H1 (cell line): ENCODE results near the gene ZBED1. TPM values are rescaled to one million over a fixed set of nuclear protein-coding genes. Genes with fewer than 3 reads are reported as not detected.

Source experiments
- CTCF ChIA-PET: fragments of 300-600 bp; sonication (Branson Sonifier 250); formaldehyde crosslinking; loops from one replicate; lab custom pipeline; 2021; ENCODE audit not compliant: partially characterized antibody; lab: Charles Lee
- POLR2A ChIA-PET: fragments of 300-600 bp; sonication (Branson Sonifier 250); formaldehyde crosslinking; loops from one replicate; lab custom pipeline; 2021; ENCODE audit warnings: inconsistent platforms; ENCODE audit not compliant: partially characterized antibody; lab: Charles Lee
- DNase-seq, 2 experiments: peaks; one replicate each; pipeline versions ENCODE4 v3.0.0 to v3.0.0-alpha.2; 2010 to 2022; ENCODE audit warnings: low spot score in 2 of 2, low read depth in 1 of 2, mixed read lengths in 1 of 2
- FAIRE-seq: peaks from 2 replicates; lab custom pipeline; 2011; peaks lifted over from hg19 to GRCh38; lab: Jason Lieb, UNC
- H2AFZ ChIP-seq: 2 replicates; pipeline ENCODE4 v1.8.1; 2012; ENCODE audit warnings: low read length, inconsistent platforms
- H2AK5ac ChIP-seq: 2 replicates; pipeline ENCODE4 v1.6.1; 2013; ENCODE audit warnings: low read depth, low read length
- H2BK120ac ChIP-seq: replicated peaks from 2 replicates; pipeline ENCODE3; 2013; ENCODE audit warnings: low read depth, low read length, inconsistent platforms
- H2BK12ac ChIP-seq: 2 replicates; pipeline ENCODE4 v1.6.1; 2013; ENCODE audit warnings: low read depth, low read length
- H2BK15ac ChIP-seq: 2 replicates; pipeline ENCODE4 v1.6.1; 2013; ENCODE audit warnings: low read length
- H2BK20ac ChIP-seq: 2 replicates; pipeline ENCODE4 v1.6.1; 2013; ENCODE audit warnings: low read length
- H2BK5ac ChIP-seq: 2 replicates; pipeline ENCODE4 v1.6.1; 2013; ENCODE audit warnings: low read depth, low read length
- H3K14ac ChIP-seq: 2 replicates; pipeline ENCODE4 v1.6.1; 2013; ENCODE audit warnings: inconsistent platforms; ENCODE audit not compliant: insufficient read length
- H3K18ac ChIP-seq: 2 replicates; pipeline ENCODE4 v1.6.1; 2013; ENCODE audit warnings: low read length; ENCODE audit errors: extremely low read depth
- H3K23ac ChIP-seq: 2 replicates; pipeline ENCODE4 v1.6.1; 2013; ENCODE audit warnings: inconsistent platforms; ENCODE audit not compliant: insufficient read length
- H3K23me2 ChIP-seq: 2 replicates; pipeline ENCODE4 v1.6.1; 2013; ENCODE audit warnings: low read depth, low read length
- H3K27ac ChIP-seq: 2 replicates; pipeline ENCODE4 v1.6.1; 2011; ENCODE audit warnings: low read depth, low read length, inconsistent platforms
- H3K27me3 ChIP-seq, 4 experiments: replicated peaks in 1 of 4; 1 replicate in 1 of 4; 2 replicates in 3 of 4; pipeline versions ENCODE4 v1.6.1 to v1.8.1; 2011 to 2013; ENCODE audit warnings: low read length in 3 of 4, mild to moderate bottlenecking in 3 of 4, inconsistent platforms in 2 of 4, mixed read lengths in 2 of 4, moderate library complexity in 1 of 4; ENCODE audit not compliant: control insufficient read depth in 3 of 4, insufficient read depth in 3 of 4; ENCODE audit errors: extremely low read depth in 1 of 4
- H3K36me3 ChIP-seq, 4 experiments: 2 replicates each; pipeline versions ENCODE4 v1.6.1 to v1.8.1; 2011 to 2013; ENCODE audit warnings: mild to moderate bottlenecking in 4 of 4, low read length in 3 of 4, moderate library complexity in 2 of 4, control low read depth in 1 of 4, inconsistent platforms in 1 of 4; ENCODE audit not compliant: insufficient read depth in 4 of 4, control insufficient read depth in 2 of 4
- H3K4ac ChIP-seq: replicated peaks from 2 replicates; pipeline ENCODE3; 2013; ENCODE audit warnings: low read length, low read depth, mixed read lengths, inconsistent platforms; ENCODE audit not compliant: insufficient read length
- H3K4me1 ChIP-seq, 4 experiments: replicated peaks in 1 of 4; 1 replicate in 1 of 4; 2 replicates in 3 of 4; pipeline versions ENCODE4 v1.6.1 to v1.8.1; 2011 to 2013; ENCODE audit warnings: low read length in 3 of 4, inconsistent platforms in 2 of 4, mixed read lengths in 1 of 4; ENCODE audit not compliant: insufficient read depth in 4 of 4, control insufficient read depth in 3 of 4
- H3K4me2 ChIP-seq, 2 experiments: 2 replicates each; pipeline versions ENCODE4 v1.6.1 to v1.8.1; 2011 to 2013; ENCODE audit warnings: low read depth in 2 of 2, low read length in 2 of 2, control low read depth in 1 of 2, inconsistent platforms in 1 of 2, mild to moderate bottlenecking in 1 of 2; ENCODE audit not compliant: insufficient read depth in 1 of 2
- H3K4me3 ChIP-seq, 4 experiments: fragments of 200-600, 300-600 bp in 1 of 4; sonication (generic), shearing (Covaris generic), sonication (Bioruptor Twin) in 1 of 4; 2 replicates each; pipeline versions ENCODE4 v1.5.1 to v1.8.1; 2011 to 2016; ENCODE audit warnings: low read length in 4 of 4, low read depth in 3 of 4, control low read depth in 2 of 4, inconsistent platforms in 2 of 4, mild to moderate bottlenecking in 2 of 4, mixed read lengths in 1 of 4, moderate library complexity in 1 of 4; ENCODE audit not compliant: insufficient read depth in 2 of 4; ENCODE audit errors: extremely low read depth in 1 of 4
- H3K56ac ChIP-seq: replicated peaks from 2 replicates; pipeline ENCODE3; 2013; ENCODE audit warnings: low read depth, mild to moderate bottlenecking, mixed read lengths, low read length, inconsistent platforms; ENCODE audit not compliant: insufficient read length
- H3K79me1 ChIP-seq: 2 replicates; pipeline ENCODE4 v1.6.1; 2013; ENCODE audit warnings: low read depth, low read length, control low read depth
- H3K79me2 ChIP-seq, 2 experiments: 2 replicates each; pipeline versions ENCODE4 v1.6.1 to v1.8.1; 2012 to 2013; ENCODE audit warnings: low read length in 2 of 2, mild to moderate bottlenecking in 2 of 2, inconsistent platforms in 1 of 2; ENCODE audit not compliant: insufficient read depth in 2 of 2, control insufficient read depth in 1 of 2
- H3K9ac ChIP-seq, 4 experiments: replicated peaks in 1 of 4; 1 replicate in 1 of 4; 2 replicates in 3 of 4; pipeline versions ENCODE4 v1.6.1 to v1.8.1; 2011 to 2013; ENCODE audit warnings: low read depth in 3 of 4, low read length in 3 of 4, control low read depth in 2 of 4, mild to moderate bottlenecking in 2 of 4, moderate library complexity in 2 of 4, inconsistent platforms in 1 of 4; ENCODE audit errors: extremely low read depth in 1 of 4
- H3K9me3 ChIP-seq, 2 experiments: 2 replicates each; pipeline versions ENCODE4 v1.6.1 to v1.8.1; 2012 to 2013; ENCODE audit warnings: mild to moderate bottlenecking in 2 of 2, moderate library complexity in 2 of 2, control low read depth in 1 of 2, inconsistent platforms in 1 of 2, low read depth in 1 of 2, low read length in 1 of 2, mixed read lengths in 1 of 2; ENCODE audit not compliant: insufficient read depth in 2 of 2
- H4K20me1 ChIP-seq, 2 experiments: replicated peaks in 1 of 2; 2 replicates each; pipeline versions ENCODE3 to v1.8.1; 2011 to 2013; ENCODE audit warnings: inconsistent platforms in 2 of 2, low read length in 2 of 2, mild to moderate bottlenecking in 1 of 2; ENCODE audit not compliant: insufficient read depth in 2 of 2, control insufficient read depth in 1 of 2
- H4K5ac ChIP-seq: 2 replicates; pipeline ENCODE4 v1.6.1; 2013; ENCODE audit warnings: low read length, low read depth, mixed read lengths, inconsistent platforms; ENCODE audit not compliant: insufficient read length
- H4K8ac ChIP-seq: 2 replicates; pipeline ENCODE4 v1.8.0; 2013; ENCODE audit warnings: mild to moderate bottlenecking, moderate library complexity, low read length, inconsistent platforms; ENCODE audit not compliant: insufficient read depth; ENCODE audit errors: extremely low read depth
- H4K91ac ChIP-seq: replicated peaks from 2 replicates; pipeline ENCODE3; 2013; ENCODE audit warnings: low read length, mixed read lengths, inconsistent platforms; ENCODE audit not compliant: insufficient read length
- JUN ChIP-seq: IDR thresholded peaks from 2 replicates; pipeline ENCODE4 v1.6.1; 2011; ENCODE audit warnings: low read depth, mild to moderate bottlenecking, improper control_type of control experiment, low read length
- NANOG ChIP-seq: IDR thresholded peaks from 2 replicates; pipeline ENCODE4 v1.6.1; 2011; ENCODE audit warnings: low read length, low read depth, mild to moderate bottlenecking, inconsistent platforms; ENCODE audit not compliant: insufficient read depth, poor library complexity, severe bottlenecking
- WGBS, 2 experiments: shearing (Covaris generic) in 1 of 2; methylation state at CpG; one replicate each; pipeline versions ENCODE4 v1.1.6 to v1.1.7; 2013 to 2015; ENCODE audit warnings: low lambda C conversion rate in 2 of 2, mixed read lengths in 2 of 2, inconsistent platforms in 1 of 2, low coverage in 1 of 2, missing lambda C conversion rate in 1 of 2; ENCODE audit not compliant: insufficient replicate concordance in 2 of 2, insufficient coverage in 1 of 2, insufficient read length in 1 of 2; ENCODE audit errors: extremely low coverage in 1 of 2, missing lambda C conversion rate in 1 of 2; 5-methylcytosine and 5-hydroxymethylcytosine counted together
- polyA plus RNA-seq, 7 experiments: library from polyadenylated mRNA; depleted of rRNA in 3 of 7; stranded (reverse) in 5 of 7; unstranded in 2 of 7; fragments of >200 nt in 5 of 7; fragments of 200-250 nt in 2 of 7; gene quantifications; 1 replicate in 5 of 7; 2 replicates in 1 of 7; 4 replicates in 1 of 7; pipeline versions ENCODE4 v1.2.1 to v1.2.3, GENCODE V29; 2011 to 2013; ENCODE audit warnings: missing spikeins in 2 of 7, mixed read lengths in 2 of 7
- total RNA-seq: library from RNA; stranded (reverse); fragmentation: NEBNext Ultra II Directional; extraction: Animal tissue kit (Norgen Biotek cat#: 25700); gene quantifications from 2 replicates; pipeline ENCODE4 v1.2.1, GENCODE V29; 2021

ZBED1 gene
- total and polyA plus RNA-seq, 2 of the 8 experiments (the other 6 are each of a cell fraction or from before 2014, with no cell fraction given) = 28.5 to 45.8 TPM

DNA sequence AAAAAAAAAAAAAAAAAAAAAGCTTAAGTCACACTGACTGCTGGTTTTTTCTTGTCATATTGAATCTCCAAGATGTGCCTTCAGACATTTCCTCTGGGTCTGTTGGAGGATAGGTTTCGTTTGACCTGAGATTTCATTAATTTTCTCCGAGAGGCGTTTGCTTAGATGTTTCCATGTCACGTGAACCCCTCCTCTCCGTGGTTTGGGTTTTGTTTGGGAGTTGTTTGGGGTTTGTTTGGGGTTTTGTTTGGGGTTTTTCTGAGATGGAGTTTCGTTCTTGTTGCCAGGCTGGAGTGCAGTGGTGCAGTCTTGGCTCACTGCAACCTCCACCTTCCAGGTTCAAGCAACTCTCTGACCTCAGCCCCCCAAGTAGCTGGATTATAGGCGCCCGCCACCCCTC, 40.8 kb upstream of the ZBED1 start:
- Histone ChIP-seq H4K20me1 (no peaks in the 10 kb centered on the region), H2BK15ac (no peak overlapping the region), H3K18ac (no peak overlapping the region), H2BK5ac (no peak overlapping the region), H4K91ac (no peak overlapping the region), H4K5ac (no peak overlapping the region), H3K9ac (no peak overlapping the region), H3K4me3 (no peak overlapping the region), H3K79me2 (no peaks in the 10 kb centered on the region), H2BK120ac (no peak overlapping the region), H3K23ac (no peak overlapping the region), H3K14ac (no peak overlapping the region), H3K9me3 (peaks cover 11 to 12% of the 10 kb centered on the region in 2 experiments), H2AFZ (no peak overlapping the region), H4K8ac (no peak overlapping the region), H3K56ac (no peak overlapping the region), H3K36me3 (0 out of 8 replicates have a peak, but pooled peaks cover 0 to 4% (median 0%) of the 10 kb centered on the region in 4 experiments), H3K4ac (no peak overlapping the region), H3K4me2 (no peak overlapping the region), H3K27me3 (no peaks in the 10 kb centered on the region), H2BK12ac (no peak overlapping the region), H3K27ac (no peak overlapping the region), H3K79me1 (no peaks in the 10 kb centered on the region), H3K4me1 (peaks cover 0 to 4% (median 0%) of the 10 kb centered on the region in 4 experiments; a peak in 2 of 7 replicates), H2BK20ac (no peak overlapping the region; the same call in 1 of the 2 replicates), H2AK5ac (no peak overlapping the region), H3K23me2 (no peaks in the 10 kb centered on the region)
- CTCF ChIA-PET = no interaction called here
- WGBS, 2 experiments = 94% methylated on average over 8 of the region's 8 CpGs; no CpG with 5 or more reads in 1 of the 2 experiments
- POLR2A ChIA-PET = no interaction called here
- no peak for FAIRE-seq
- DNase-seq = no peak
- TF ChIP-seq JUN = no peak
- no peak for TF ChIP-seq NANOG
